Measurements from ENCODE around the gene CD70.
"Not testable (repeated sequence)": the region's sequence is repeated elsewhere in the genome, so short reads cannot be mapped to it uniquely, and the experiment has no call there.

CD70 gene

GRCh38 chr19:6590827-6591319 is at the start of gene CD70:
Gene CD70 (minus strand): TSS chr19:6591150. CDS start chr19:6591002, 148 bp downstream.
- peak; percentile 14 for DNase-seq (ENCODE audit: low read depth)

- DNase-seq (ENCODE audit: low read depth) = not testable (repeated sequence)
Observed at GRCh38 chr19:6640333-6640732, 49.4 kb upstream of the CD70 start.

- no peak for DNase-seq (ENCODE audit: low read depth)
Observed at GRCh38 chr19:6639439-6639838, 48.5 kb upstream of the CD70 start.

- DNase-seq (ENCODE audit: low read depth) = not testable (repeated sequence)
Observed at GRCh38 chr19:6633456-6633813, 42.5 kb upstream of the CD70 start.

GRCh38 chr19:6632747-6633455 is 42.0 kb upstream of the CD70 start:
- DNase-seq (ENCODE audit: low read depth) = not testable (repeated sequence)

GRCh38 chr19:6632002-6632621 is 41.2 kb upstream of the CD70 start:
- DNase-seq (ENCODE audit: low read depth) = peak; percentile 87

GRCh38 chr19:6626764-6627163 is 35.8 kb upstream of the CD70 start:
- no peak for DNase-seq (ENCODE audit: low read depth)

- no peak for DNase-seq (ENCODE audit: low read depth)
Observed at GRCh38 chr19:6617374-6617773, 26.4 kb upstream of the CD70 start.

- DNase-seq (ENCODE audit: low read depth) = no peak
Observed at GRCh38 chr19:6616011-6616410, 25.1 kb upstream of the CD70 start.

GRCh38 chr19:6613711-6614110 is 22.8 kb upstream of the CD70 start:
- DNase-seq (ENCODE audit: low read depth) = no peak

GRCh38 chr19:6610934-6611852 is 20.2 kb upstream of the CD70 start:
- no peak for DNase-seq (ENCODE audit: low read depth)

- no peak for DNase-seq (ENCODE audit: low read depth)
Observed at GRCh38 chr19:6608940-6609339, 18.0 kb upstream of the CD70 start.

- not testable (repeated sequence) for DNase-seq (ENCODE audit: low read depth)
Observed at GRCh38 chr19:6608146-6608545, 17.2 kb upstream of the CD70 start.

GRCh38 chr19:6606276-6607070 is 15.5 kb upstream of the CD70 start:
- DNase-seq (ENCODE audit: low read depth) = not testable (repeated sequence)

GRCh38 chr19:6604906-6605305 is 14.0 kb upstream of the CD70 start:
- DNase-seq (ENCODE audit: low read depth) = no peak

- DNase-seq (ENCODE audit: low read depth) = no peak
Observed at GRCh38 chr19:6602729-6603114, 11.8 kb upstream of the CD70 start.

GRCh38 chr19:6601537-6602052 is 10.6 kb upstream of the CD70 start:
- not testable (repeated sequence) for DNase-seq (ENCODE audit: low read depth)

- not testable (repeated sequence) for DNase-seq (ENCODE audit: low read depth)
Observed at GRCh38 chr19:6600951-6601536, 10.1 kb upstream of the CD70 start.

- no peak for DNase-seq (ENCODE audit: low read depth)
Observed at GRCh38 chr19:6599866-6600454, 9.0 kb upstream of the CD70 start.

- not testable (repeated sequence) for DNase-seq (ENCODE audit: low read depth)
Observed at GRCh38 chr19:6598254-6598892, 7.4 kb upstream of the CD70 start.
